GM12892 (cell line): ENCODE data around the gene SNRPD3.

ENCODE experiments used
- POLR2A ChIP-seq: IDR thresholded peaks from 2 replicates; pipeline ENCODE4 v1.6.1; 2011; ENCODE audit warnings: low read depth, low read length, control low read depth
- TAF1 ChIP-seq: IDR thresholded peaks from 2 replicates; pipeline ENCODE4 v1.6.1; 2011; ENCODE audit warnings: low read depth, mild to moderate bottlenecking, control low read depth, low read length, borderline replicate concordance

GRCh38 chr22:24563246-24563645 lies 7.4 kb downstream of the SNRPD3 start:
- no peak for TF ChIP-seq POLR2A
- TF ChIP-seq TAF1: no peak
